GM18907 (cell line): ENCODE measurements around the gene MYO1D.

Source experiments
- ATAC-seq: cut with Tn5 transposase; IDR thresholded peaks from one replicate; pipeline ENCODE4 v1.9.1; 2021; ENCODE audit warnings: mild to moderate bottlenecking, moderate library complexity; ENCODE audit not compliant: unreplicated experiment

MYO1D gene

GRCh38 chr17:32861981-32862380 is 14.9 kb downstream of the MYO1D start:
- ATAC-seq: no peak

- ATAC-seq: no peak
These were observed 16.9 kb downstream of the MYO1D start for GRCh38 chr17:32859857-32860525.

GRCh38 chr17:32855620-32856019 is 21.3 kb downstream of the MYO1D start:
- no peak for ATAC-seq

- no peak for ATAC-seq
These were observed 22.0 kb downstream of the MYO1D start for GRCh38 chr17:32854832-32855389.

- no peak for ATAC-seq
These were observed 22.7 kb downstream of the MYO1D start for GRCh38 chr17:32854207-32854606.

- no peak for ATAC-seq
These were observed 24.1 kb downstream of the MYO1D start for GRCh38 chr17:32852811-32853210.

GRCh38 chr17:32849879-32850278 is 27.0 kb downstream of the MYO1D start:
- no peak for ATAC-seq

- ATAC-seq: no peak
These were observed 28.9 kb downstream of the MYO1D start for GRCh38 chr17:32847977-32848376.

- ATAC-seq: no peak
These were observed 30.8 kb downstream of the MYO1D start for GRCh38 chr17:32846143-32846542.

- no peak for ATAC-seq
These were observed 36.7 kb downstream of the MYO1D start for GRCh38 chr17:32840241-32840640.

- ATAC-seq: no peak
These were observed 40.4 kb downstream of the MYO1D start for GRCh38 chr17:32836527-32836926.

- ATAC-seq: peak; percentile 72
These were observed 41.6 kb downstream of the MYO1D start for GRCh38 chr17:32835291-32835761.

- no peak for ATAC-seq
These were observed 42.8 kb downstream of the MYO1D start for GRCh38 chr17:32834104-32834503.

GRCh38 chr17:32833526-32833925 is 43.4 kb downstream of the MYO1D start:
- no peak for ATAC-seq

GRCh38 chr17:32833076-32833475 is 43.8 kb downstream of the MYO1D start:
- no peak for ATAC-seq

- no peak for ATAC-seq
These were observed 45.2 kb downstream of the MYO1D start for GRCh38 chr17:32831627-32832243.

GRCh38 chr17:32831223-32831622 is 45.7 kb downstream of the MYO1D start:
- ATAC-seq: no peak

GRCh38 chr17:32828822-32829221 is 48.1 kb downstream of the MYO1D start:
- peak; percentile 27 for ATAC-seq

GRCh38 chr17:32827227-32827626 is 49.7 kb downstream of the MYO1D start:
- ATAC-seq: no peak

- no peak for ATAC-seq
These were observed 50.8 kb downstream of the MYO1D start for GRCh38 chr17:32826076-32826475.

- no peak for ATAC-seq
These were observed 52.6 kb downstream of the MYO1D start for GRCh38 chr17:32824334-32824733.

GRCh38 chr17:32822996-32823395 is 53.9 kb downstream of the MYO1D start:
- no peak for ATAC-seq
